ENCODE data around the gene NUTM2B.
"Not testable (repeated sequence)": the region's sequence is repeated elsewhere in the genome, so short reads cannot be mapped to it uniquely, and the experiment has no call there.

NUTM2B gene

GRCh38 chr10:79702927-79703326 lies at the start of gene NUTM2B:
NUTM2B (plus strand) TSS chr10:79703227; CDS start chr10:79703610, 383 bp downstream.
- H3K27ac ChIP-seq (ENCODE audit: low read depth, low read length): not testable (repeated sequence)

GRCh38 chr10:79663287-79663686 lies 39.7 kb upstream of the NUTM2B start:
- H3K4me1 ChIP-seq (ENCODE audit: control insufficient read depth, insufficient read depth, low read length); H3K27me3 ChIP-seq (ENCODE audit: control insufficient read depth, insufficient read depth, low read length); H3K9ac ChIP-seq (ENCODE audit: low read length); H3K27ac ChIP-seq (ENCODE audit: low read depth, low read length); H3K36me3 ChIP-seq (ENCODE audit: control insufficient read depth, insufficient read depth, low read length); H3K4me3 ChIP-seq (ENCODE audit: low read length): not testable (repeated sequence)

More at GRCh38 chr10:79702927-79703326, at the start of gene NUTM2B:
- not testable (repeated sequence) for H3K27me3 ChIP-seq (ENCODE audit: control insufficient read depth, insufficient read depth, low read length); H3K4me3 ChIP-seq (ENCODE audit: low read length); H3K4me1 ChIP-seq (ENCODE audit: control insufficient read depth, insufficient read depth, low read length); H3K9ac ChIP-seq (ENCODE audit: low read length); H3K36me3 ChIP-seq (ENCODE audit: control insufficient read depth, insufficient read depth, low read length)

- H3K9ac ChIP-seq (ENCODE audit: low read length); H3K4me1 ChIP-seq (ENCODE audit: control insufficient read depth, insufficient read depth, low read length); H3K36me3 ChIP-seq (ENCODE audit: control insufficient read depth, insufficient read depth, low read length); H3K4me3 ChIP-seq (ENCODE audit: low read length); H3K27me3 ChIP-seq (ENCODE audit: control insufficient read depth, insufficient read depth, low read length); H3K27ac ChIP-seq (ENCODE audit: low read depth, low read length): not testable (repeated sequence)
Measured at GRCh38 chr10:79664686-79665085, 38.3 kb upstream of the NUTM2B start.

GRCh38 chr10:79669248-79669788 lies 33.7 kb upstream of the NUTM2B start:
- H3K9ac ChIP-seq (ENCODE audit: low read length); H3K27ac ChIP-seq (ENCODE audit: low read depth, low read length); H3K4me3 ChIP-seq (ENCODE audit: low read length); H3K36me3 ChIP-seq (ENCODE audit: control insufficient read depth, insufficient read depth, low read length); H3K4me1 ChIP-seq (ENCODE audit: control insufficient read depth, insufficient read depth, low read length); H3K27me3 ChIP-seq (ENCODE audit: control insufficient read depth, insufficient read depth, low read length): not testable (repeated sequence)

- not testable (repeated sequence) for H3K27ac ChIP-seq (ENCODE audit: low read depth, low read length); H3K4me1 ChIP-seq (ENCODE audit: control insufficient read depth, insufficient read depth, low read length); H3K27me3 ChIP-seq (ENCODE audit: control insufficient read depth, insufficient read depth, low read length); H3K9ac ChIP-seq (ENCODE audit: low read length); H3K36me3 ChIP-seq (ENCODE audit: control insufficient read depth, insufficient read depth, low read length); H3K4me3 ChIP-seq (ENCODE audit: low read length)
Measured at GRCh38 chr10:79674878-79675277, 28.1 kb upstream of the NUTM2B start.

DNA sequence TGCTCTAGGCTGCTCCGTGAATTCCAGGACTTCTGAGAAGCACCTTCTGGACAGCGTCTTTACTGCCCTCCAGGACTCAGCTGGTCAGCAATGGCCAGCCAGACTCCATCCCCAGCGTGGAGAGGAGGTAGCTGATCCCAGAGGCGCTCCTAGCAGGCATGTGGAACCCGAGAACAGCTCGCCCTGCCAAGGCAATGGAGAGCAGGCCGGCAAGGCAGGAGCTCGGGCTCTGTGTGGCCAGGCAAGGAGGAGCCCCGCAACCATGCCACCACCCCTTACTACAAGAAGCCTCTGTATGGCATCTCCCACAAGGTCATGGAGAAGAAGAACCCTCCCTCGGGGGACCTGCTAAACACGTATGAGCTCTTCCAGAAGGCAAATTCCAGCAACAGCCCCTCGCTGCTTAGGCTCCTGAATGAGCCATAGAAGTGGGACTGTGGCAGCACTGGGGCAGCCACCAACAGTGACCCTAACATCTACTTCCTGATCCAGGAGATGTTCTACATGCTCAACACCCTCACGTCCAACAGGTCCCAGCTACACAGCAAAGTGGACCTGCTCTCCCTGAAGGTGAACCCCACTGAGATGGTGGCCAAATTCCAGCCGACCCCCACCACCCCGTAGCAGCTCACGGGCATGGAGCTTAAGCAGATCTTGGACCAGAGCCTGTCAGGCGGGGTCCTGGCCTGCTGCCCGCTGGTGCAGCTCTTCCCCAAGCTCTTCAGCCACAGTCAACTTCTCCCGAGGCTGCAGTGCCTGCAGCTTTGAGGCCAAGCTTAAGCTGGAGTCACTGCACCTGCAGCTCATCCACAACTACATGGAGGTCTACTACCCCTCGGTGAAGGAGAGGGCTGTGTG lies 19.8 kb upstream of the NUTM2B start:
- H3K27ac ChIP-seq (ENCODE audit: low read depth, low read length); H3K4me1 ChIP-seq (ENCODE audit: control insufficient read depth, insufficient read depth, low read length); H3K4me3 ChIP-seq (ENCODE audit: low read length); H3K9ac ChIP-seq (ENCODE audit: low read length); H3K27me3 ChIP-seq (ENCODE audit: control insufficient read depth, insufficient read depth, low read length); H3K36me3 ChIP-seq (ENCODE audit: control insufficient read depth, insufficient read depth, low read length): not testable (repeated sequence)

DNA sequence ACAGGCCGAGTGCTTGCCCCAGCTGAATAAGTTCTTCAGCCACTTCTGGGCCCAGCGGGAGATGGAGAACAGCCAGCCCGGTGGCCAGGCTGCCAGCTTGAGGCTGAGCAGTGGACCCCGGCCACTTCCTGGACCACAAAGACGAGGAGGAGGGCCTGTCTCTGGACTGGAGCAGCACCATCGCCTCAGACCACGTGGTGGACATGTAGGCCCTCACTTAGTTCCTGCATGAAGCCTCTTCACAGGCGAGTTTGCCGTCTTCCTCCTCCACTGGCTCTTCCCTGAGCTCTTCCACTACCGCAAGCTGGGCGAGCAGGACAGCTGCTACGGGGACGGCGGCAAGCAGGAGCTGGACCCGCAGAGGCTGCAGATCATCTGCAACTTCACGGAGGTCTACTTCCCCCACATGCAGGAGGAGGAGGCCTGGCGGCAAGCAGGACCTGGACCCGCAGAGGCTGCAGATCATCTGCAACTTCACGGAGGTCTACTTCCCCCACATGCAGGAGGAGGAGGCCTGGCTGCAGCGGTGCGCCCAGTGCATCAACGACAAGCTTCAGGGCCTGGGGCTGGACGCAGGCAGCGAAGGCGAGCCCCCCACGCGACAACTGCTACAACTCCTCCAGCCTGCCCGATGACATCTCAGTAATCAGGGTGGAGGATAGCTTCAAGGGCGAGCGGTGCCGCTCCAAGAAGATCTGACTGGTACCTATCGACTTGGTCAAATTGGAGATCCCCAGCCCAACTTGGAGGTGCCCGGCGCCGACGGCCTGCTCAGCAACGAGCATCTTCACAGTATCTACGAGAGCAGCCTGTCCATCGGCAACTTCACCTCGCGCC lies 18.9 kb upstream of the NUTM2B start:
- H3K9ac ChIP-seq (ENCODE audit: low read length); H3K4me3 ChIP-seq (ENCODE audit: low read length); H3K27me3 ChIP-seq (ENCODE audit: control insufficient read depth, insufficient read depth, low read length); H3K36me3 ChIP-seq (ENCODE audit: control insufficient read depth, insufficient read depth, low read length); H3K4me1 ChIP-seq (ENCODE audit: control insufficient read depth, insufficient read depth, low read length); H3K27ac ChIP-seq (ENCODE audit: low read depth, low read length): not testable (repeated sequence)

DNA sequence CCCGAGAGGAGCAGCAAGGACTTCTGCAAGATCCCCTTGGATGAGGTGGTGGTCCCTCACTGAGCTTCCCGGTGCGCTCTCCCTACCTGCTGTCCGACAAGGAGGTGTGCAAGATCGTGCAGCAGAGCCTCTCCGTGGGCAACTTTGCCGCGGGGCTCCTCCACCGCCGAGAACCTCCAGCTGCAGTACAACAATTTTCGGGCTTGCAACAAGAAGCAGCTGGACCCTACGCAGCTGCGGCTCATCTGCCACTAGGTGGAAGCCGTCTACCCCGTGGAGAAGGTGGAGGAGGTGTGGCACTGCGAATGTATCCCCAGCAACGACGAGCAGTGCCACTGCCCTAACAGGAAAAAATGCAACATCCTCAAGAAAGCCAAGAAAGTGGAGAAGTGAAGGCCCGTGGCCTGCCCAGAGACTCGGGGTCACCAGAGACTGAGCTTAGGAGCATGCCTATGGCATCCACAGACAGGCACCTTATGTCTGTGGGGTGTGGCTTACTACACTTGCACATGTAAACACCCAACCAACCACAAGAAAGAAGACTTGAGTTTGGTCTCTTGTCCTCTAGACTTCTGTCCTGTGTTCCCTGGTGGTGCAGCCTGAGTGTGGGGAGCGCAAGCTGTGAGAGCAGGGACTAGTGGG lies 17.9 kb upstream of the NUTM2B start:
- H3K36me3 ChIP-seq (ENCODE audit: control insufficient read depth, insufficient read depth, low read length); H3K4me1 ChIP-seq (ENCODE audit: control insufficient read depth, insufficient read depth, low read length); H3K4me3 ChIP-seq (ENCODE audit: low read length); H3K27me3 ChIP-seq (ENCODE audit: control insufficient read depth, insufficient read depth, low read length); H3K9ac ChIP-seq (ENCODE audit: low read length); H3K27ac ChIP-seq (ENCODE audit: low read depth, low read length): not testable (repeated sequence)

- H3K27me3 ChIP-seq (ENCODE audit: control insufficient read depth, insufficient read depth, low read length); H3K36me3 ChIP-seq (ENCODE audit: control insufficient read depth, insufficient read depth, low read length); H3K9ac ChIP-seq (ENCODE audit: low read length); H3K4me1 ChIP-seq (ENCODE audit: control insufficient read depth, insufficient read depth, low read length); H3K27ac ChIP-seq (ENCODE audit: low read depth, low read length); H3K4me3 ChIP-seq (ENCODE audit: low read length): not testable (repeated sequence)
Measured at GRCh38 chr10:79686595-79686994, 16.4 kb upstream of the NUTM2B start.

DNA sequence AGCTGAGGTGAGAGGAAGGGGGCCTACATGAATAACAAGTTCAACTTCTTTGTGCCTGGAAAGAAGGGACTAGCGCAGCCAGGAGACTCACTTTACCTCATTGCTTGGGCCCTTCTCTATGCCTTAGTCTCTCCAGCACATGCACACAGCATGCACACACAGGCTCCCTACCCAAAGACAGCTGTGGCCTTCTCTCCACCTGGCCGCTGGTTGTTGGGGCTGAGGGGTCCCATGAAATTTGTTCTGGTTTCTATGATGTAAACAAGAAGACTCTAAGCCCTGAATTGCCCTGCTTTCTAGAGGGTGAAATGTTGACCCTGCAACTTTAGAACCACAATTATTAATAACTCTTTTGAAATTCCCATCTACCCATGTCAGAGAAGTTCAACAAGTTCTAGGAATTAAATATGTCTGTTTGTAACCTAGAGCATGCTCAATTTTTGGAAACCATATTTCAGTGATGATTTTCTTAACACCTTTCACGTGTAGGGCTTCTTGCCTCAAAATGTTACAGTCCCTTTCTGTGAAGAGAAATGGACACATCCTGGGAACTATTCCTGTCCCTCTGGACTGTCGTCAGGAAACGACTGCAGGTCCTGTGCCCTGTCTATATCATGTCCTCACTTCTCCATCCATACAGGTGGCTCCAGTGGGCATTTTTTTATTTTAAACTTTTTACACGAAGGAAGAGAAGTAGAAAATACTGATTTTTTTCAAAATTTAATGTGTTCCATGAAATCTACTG lies 15.4 kb upstream of the NUTM2B start:
- H3K27me3 ChIP-seq (ENCODE audit: control insufficient read depth, insufficient read depth, low read length); H3K27ac ChIP-seq (ENCODE audit: low read depth, low read length); H3K36me3 ChIP-seq (ENCODE audit: control insufficient read depth, insufficient read depth, low read length); H3K4me3 ChIP-seq (ENCODE audit: low read length); H3K9ac ChIP-seq (ENCODE audit: low read length); H3K4me1 ChIP-seq (ENCODE audit: control insufficient read depth, insufficient read depth, low read length): not testable (repeated sequence)

GRCh38 chr10:79688798-79689197 lies 14.2 kb upstream of the NUTM2B start:
- H3K27ac ChIP-seq (ENCODE audit: low read depth, low read length); H3K9ac ChIP-seq (ENCODE audit: low read length); H3K27me3 ChIP-seq (ENCODE audit: control insufficient read depth, insufficient read depth, low read length); H3K4me1 ChIP-seq (ENCODE audit: control insufficient read depth, insufficient read depth, low read length); H3K36me3 ChIP-seq (ENCODE audit: control insufficient read depth, insufficient read depth, low read length); H3K4me3 ChIP-seq (ENCODE audit: low read length): not testable (repeated sequence)

DNA sequence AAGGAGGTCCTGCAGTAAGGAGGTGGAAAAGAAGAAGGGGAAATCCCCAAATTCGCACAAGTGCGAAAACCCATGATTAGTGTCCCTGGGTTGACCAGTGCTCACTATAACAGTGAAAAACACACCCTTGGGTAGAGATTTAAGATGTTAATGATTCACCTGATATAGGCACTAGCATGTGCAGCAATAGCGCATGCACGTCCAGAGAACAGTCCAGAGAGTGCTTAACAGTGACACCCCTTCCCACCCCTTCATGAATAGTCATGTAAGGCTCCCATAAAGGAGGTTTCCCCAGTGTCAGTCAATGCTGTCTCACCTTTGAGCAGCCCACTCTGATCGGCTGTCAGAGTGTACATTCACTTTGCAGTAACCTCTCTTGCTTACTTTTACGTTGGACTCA lies 6.4 kb upstream of the NUTM2B start:
- H3K4me3 ChIP-seq (ENCODE audit: low read length); H3K36me3 ChIP-seq (ENCODE audit: control insufficient read depth, insufficient read depth, low read length); H3K9ac ChIP-seq (ENCODE audit: low read length); H3K4me1 ChIP-seq (ENCODE audit: control insufficient read depth, insufficient read depth, low read length); H3K27ac ChIP-seq (ENCODE audit: low read depth, low read length); H3K27me3 ChIP-seq (ENCODE audit: control insufficient read depth, insufficient read depth, low read length): not testable (repeated sequence)
